ENCODE data around the gene CCDC6.
A peak's percentile ranks its signal among the peaks of the same experiment; 100 is the strongest.
"Not testable (repeated sequence)": the region's sequence is repeated elsewhere in the genome, so short reads cannot be mapped to it uniquely, and the experiment has no call there.

The CCDC6 gene

GRCh38 chr10:59930788-59931521 is 24.6 kb upstream of the CCDC6 start:
- H3K27me3 ChIP-seq (ENCODE audit: control insufficient read depth, insufficient read depth, low read length); H3K4me1 ChIP-seq (ENCODE audit: control insufficient read depth, insufficient read depth, low read length); H3K27ac ChIP-seq (ENCODE audit: low read depth, low read length); H3K9ac ChIP-seq (ENCODE audit: low read length); H3K4me3 ChIP-seq (ENCODE audit: low read depth, low read length); H3K36me3 ChIP-seq (ENCODE audit: control insufficient read depth, insufficient read depth, low read length); H3K9me3 ChIP-seq (ENCODE audit: control insufficient read depth, insufficient read depth, low read depth, low read length): not testable (repeated sequence)

GRCh38 chr10:59926086-59926485 is 19.7 kb upstream of the CCDC6 start:
- Histone ChIP-seq H3K9ac (ENCODE audit: low read length) (no peak overlapping the region), H3K9me3 (ENCODE audit: control insufficient read depth, insufficient read depth, low read depth, low read length) (peaks cover 15% of the 10 kb centered on the region), H3K4me1 (ENCODE audit: control insufficient read depth, insufficient read depth, low read length) (no peaks in the 10 kb centered on the region), H3K4me3 (ENCODE audit: low read depth, low read length) (no peak overlapping the region), H3K27ac (ENCODE audit: low read depth, low read length) (no peak overlapping the region), H3K27me3 (ENCODE audit: control insufficient read depth, insufficient read depth, low read length) (no peaks in the 10 kb centered on the region), H3K36me3 (ENCODE audit: control insufficient read depth, insufficient read depth, low read length) (no peaks in the 10 kb centered on the region)

GRCh38 chr10:59922907-59923306 is 16.6 kb upstream of the CCDC6 start:
- Histone ChIP-seq H3K4me1 (ENCODE audit: control insufficient read depth, insufficient read depth, low read length) (no peaks in the 10 kb centered on the region), H3K36me3 (ENCODE audit: control insufficient read depth, insufficient read depth, low read length) (no peaks in the 10 kb centered on the region), H3K9me3 (ENCODE audit: control insufficient read depth, insufficient read depth, low read depth, low read length) (peaks cover 15% of the 10 kb centered on the region), H3K27me3 (ENCODE audit: control insufficient read depth, insufficient read depth, low read length) (no peaks in the 10 kb centered on the region), H3K9ac (ENCODE audit: low read length) (no peak overlapping the region), H3K4me3 (ENCODE audit: low read depth, low read length) (no peak overlapping the region), H3K27ac (ENCODE audit: low read depth, low read length) (no peak overlapping the region)

GRCh38 chr10:59917922-59918321 is 11.6 kb upstream of the CCDC6 start:
- no peaks in the 10 kb centered on the region for H3K4me1 ChIP-seq (ENCODE audit: control insufficient read depth, insufficient read depth, low read length)

GRCh38 chr10:59913547-59914237 is 7.3 kb upstream of the CCDC6 start:
- H3K9ac ChIP-seq (ENCODE audit: low read length), result no peak overlapping the region

More at GRCh38 chr10:59917922-59918321, 11.6 kb upstream of the CCDC6 start:
- H3K9me3 ChIP-seq (ENCODE audit: control insufficient read depth, insufficient read depth, low read depth, low read length), result peaks cover 12% of the 10 kb centered on the region
- H3K4me3 ChIP-seq (ENCODE audit: low read depth, low read length), result no peak overlapping the region
- H3K36me3 ChIP-seq (ENCODE audit: control insufficient read depth, insufficient read depth, low read length), result no peaks in the 10 kb centered on the region
- no peak overlapping the region for H3K27ac ChIP-seq (ENCODE audit: low read depth, low read length)
- H3K9ac ChIP-seq (ENCODE audit: low read length), result no peak overlapping the region
- no peaks in the 10 kb centered on the region for H3K27me3 ChIP-seq (ENCODE audit: control insufficient read depth, insufficient read depth, low read length)

GRCh38 chr10:59910867-59911266 is 4.5 kb upstream of the CCDC6 start:
- Histone ChIP-seq H3K4me1 (ENCODE audit: control insufficient read depth, insufficient read depth, low read length) (peaks cover 23% of the 10 kb centered on the region), H3K27ac (ENCODE audit: low read depth, low read length) (no peak overlapping the region), H3K9ac (ENCODE audit: low read length) (no peak overlapping the region), H3K27me3 (ENCODE audit: control insufficient read depth, insufficient read depth, low read length) (no peaks in the 10 kb centered on the region), H3K4me3 (ENCODE audit: low read depth, low read length) (no peak overlapping the region), H3K36me3 (ENCODE audit: control insufficient read depth, insufficient read depth, low read length) (no peaks in the 10 kb centered on the region), H3K9me3 (ENCODE audit: control insufficient read depth, insufficient read depth, low read depth, low read length) (peaks cover 3% of the 10 kb centered on the region)

More at GRCh38 chr10:59913547-59914237, 7.3 kb upstream of the CCDC6 start:
- peaks cover 8% of the 10 kb centered on the region for H3K4me1 ChIP-seq (ENCODE audit: control insufficient read depth, insufficient read depth, low read length)
- no peak overlapping the region for H3K4me3 ChIP-seq (ENCODE audit: low read depth, low read length)
- H3K36me3 ChIP-seq (ENCODE audit: control insufficient read depth, insufficient read depth, low read length), result no peaks in the 10 kb centered on the region
- peaks cover 3% of the 10 kb centered on the region for H3K9me3 ChIP-seq (ENCODE audit: control insufficient read depth, insufficient read depth, low read depth, low read length)
- no peak overlapping the region for H3K27ac ChIP-seq (ENCODE audit: low read depth, low read length)
- no peaks in the 10 kb centered on the region for H3K27me3 ChIP-seq (ENCODE audit: control insufficient read depth, insufficient read depth, low read length)

- Histone ChIP-seq H3K9me3 (ENCODE audit: control insufficient read depth, insufficient read depth, low read depth, low read length) (peaks cover 3% of the 10 kb centered on the region), H3K9ac (ENCODE audit: low read length) (no peak overlapping the region), H3K27me3 (ENCODE audit: control insufficient read depth, insufficient read depth, low read length) (no peaks in the 10 kb centered on the region), H3K36me3 (ENCODE audit: control insufficient read depth, insufficient read depth, low read length) (no peaks in the 10 kb centered on the region), H3K4me3 (ENCODE audit: low read depth, low read length) (no peak overlapping the region), H3K4me1 (ENCODE audit: control insufficient read depth, insufficient read depth, low read length) (peaks cover 25% of the 10 kb centered on the region), H3K27ac (ENCODE audit: low read depth, low read length) (no peak overlapping the region)
Measured at GRCh38 chr10:59909815-59910214, 3.5 kb upstream of the CCDC6 start.

GRCh38 chr10:59908808-59909143 is 2.4 kb upstream of the CCDC6 start:
- no peaks in the 10 kb centered on the region for H3K27me3 ChIP-seq (ENCODE audit: control insufficient read depth, insufficient read depth, low read length)
- H3K4me3 ChIP-seq (ENCODE audit: low read depth, low read length), result peak overlapping the region; percentile 95
- no peaks in the 10 kb centered on the region for H3K36me3 ChIP-seq (ENCODE audit: control insufficient read depth, insufficient read depth, low read length)
- H3K4me1 ChIP-seq (ENCODE audit: control insufficient read depth, insufficient read depth, low read length), result peaks cover 32% of the 10 kb centered on the region
- H3K9ac ChIP-seq (ENCODE audit: low read length), result no peak overlapping the region
- peak overlapping the region; percentile 94 for H3K27ac ChIP-seq (ENCODE audit: low read depth, low read length)
- no peaks in the 10 kb centered on the region for H3K9me3 ChIP-seq (ENCODE audit: control insufficient read depth, insufficient read depth, low read depth, low read length)

- Histone ChIP-seq H3K4me3 (ENCODE audit: low read depth, low read length) (peak overlapping the region; percentile 95), H3K9ac (ENCODE audit: low read length) (peak overlapping the region; percentile 85), H3K9me3 (ENCODE audit: control insufficient read depth, insufficient read depth, low read depth, low read length) (no peaks in the 10 kb centered on the region), H3K27me3 (ENCODE audit: control insufficient read depth, insufficient read depth, low read length) (no peaks in the 10 kb centered on the region), H3K27ac (ENCODE audit: low read depth, low read length) (peak overlapping the region; percentile 94), H3K36me3 (ENCODE audit: control insufficient read depth, insufficient read depth, low read length) (no peaks in the 10 kb centered on the region), H3K4me1 (ENCODE audit: control insufficient read depth, insufficient read depth, low read length) (peaks cover 32% of the 10 kb centered on the region)
Measured at GRCh38 chr10:59907918-59908807, 1.8 kb upstream of the CCDC6 start.

- Histone ChIP-seq H3K4me1 (ENCODE audit: control insufficient read depth, insufficient read depth, low read length) (peaks cover 32% of the 10 kb centered on the region), H3K27me3 (ENCODE audit: control insufficient read depth, insufficient read depth, low read length) (no peaks in the 10 kb centered on the region), H3K9me3 (ENCODE audit: control insufficient read depth, insufficient read depth, low read depth, low read length) (no peaks in the 10 kb centered on the region), H3K36me3 (ENCODE audit: control insufficient read depth, insufficient read depth, low read length) (no peaks in the 10 kb centered on the region), H3K4me3 (ENCODE audit: low read depth, low read length) (peak overlapping the region; percentile 95), H3K9ac (ENCODE audit: low read length) (peak overlapping the region; percentile 85), H3K27ac (ENCODE audit: low read depth, low read length) (peak overlapping the region; percentile 94)
Measured at GRCh38 chr10:59907537-59907917, 1.2 kb upstream of the CCDC6 start.
